HL-60/S4 treated with phorbol 12-myristate 13-acetate at 8.2 ng/mL for 4 days and 3 days (cell line): Measurements from ENCODE around the gene CYTH2.
"Not testable (repeated sequence)": the region's sequence is repeated elsewhere in the genome, so short reads cannot be mapped to it uniquely, and the experiment has no call there.

ENCODE experiments used
- in situ Hi-C: fragments of 300-500 bp; cut with MboI; formaldehyde crosslinking; loops from 2 replicates; pipeline ENCODE4 v1.15.0; 2022; ENCODE audit warnings: low sequenced_read_pairs

CYTH2 gene

GRCh38 chr19:48510421-48511268 lies 41.5 kb downstream of the CYTH2 start:
- in situ Hi-C loops: no loop called here

- in situ Hi-C loops: no loop called here
These were observed 42.2 kb downstream of the CYTH2 start for GRCh38 chr19:48511321-48511731.

GRCh38 chr19:48511800-48512503 lies 42.8 kb downstream of the CYTH2 start, which contains the start of gene LMTK3:
Gene LMTK3 (minus strand): TSS chr19:48511835. CDS start chr19:48511576, 259 bp downstream.
- in situ Hi-C loops: no loop called here

- in situ Hi-C loops: no loop called here
These were observed 43.5 kb downstream of the CYTH2 start for GRCh38 chr19:48512504-48513288.

- in situ Hi-C loops: no loop called here
These were observed 44.3 kb downstream of the CYTH2 start for GRCh38 chr19:48513289-48514122.

- in situ Hi-C loops: no loop called here
These were observed 44.9 kb downstream of the CYTH2 start for GRCh38 chr19:48514123-48514458.

- in situ Hi-C loops: no loop called here
These were observed 47.4 kb downstream of the CYTH2 start for GRCh38 chr19:48516536-48516935.

- in situ Hi-C loops: no loop called here
These were observed 49.0 kb downstream of the CYTH2 start for GRCh38 chr19:48518207-48518606.

GRCh38 chr19:48519426-48519825 lies 50.3 kb downstream of the CYTH2 start:
- in situ Hi-C loops: not testable (repeated sequence)

GRCh38 chr19:48520134-48520533 lies 51.0 kb downstream of the CYTH2 start:
- in situ Hi-C loops: no loop called here

GRCh38 chr19:48524221-48524620 lies 55.1 kb downstream of the CYTH2 start:
- in situ Hi-C loops: no loop called here

GRCh38 chr19:48524732-48525131 lies 55.6 kb downstream of the CYTH2 start:
- in situ Hi-C loops: no loop called here

GRCh38 chr19:48529156-48529555 lies 60.0 kb downstream of the CYTH2 start:
- in situ Hi-C loops: no loop called here

GRCh38 chr19:48530066-48530720 lies 61.0 kb downstream of the CYTH2 start:
- in situ Hi-C loops: no loop called here

- in situ Hi-C loops: no loop called here
These were observed 61.6 kb downstream of the CYTH2 start for GRCh38 chr19:48530770-48531169.
